ENCODE data around the gene HTR4.
"Not testable (repeated sequence)": the region's sequence is repeated elsewhere in the genome, so short reads cannot be mapped to it uniquely, and the experiment has no call there.

HTR4 gene

GRCh38 chr5:148685520-148686134, 31.3 kb upstream of the HTR4 start:
- Histone ChIP-seq H3K27me3 (ENCODE audit: control insufficient read depth, insufficient read depth, low read length) (no peaks in the 10 kb centered on the region), H3K4me1 (ENCODE audit: control insufficient read depth, insufficient read depth, low read length) (no peaks in the 10 kb centered on the region), H3K4me3 (ENCODE audit: low read depth, low read length) (no peak overlapping the region), H3K36me3 (ENCODE audit: control insufficient read depth, insufficient read depth, low read length) (no peaks in the 10 kb centered on the region), H3K9ac (ENCODE audit: low read depth, low read length) (no peak overlapping the region), H3K9me3 (ENCODE audit: control insufficient read depth, insufficient read depth, low read length) (no peaks in the 10 kb centered on the region)

- no peaks in the 10 kb centered on the region for H3K9me3 ChIP-seq (ENCODE audit: control insufficient read depth, insufficient read depth, low read length)
- no peak overlapping the region for H3K4me3 ChIP-seq (ENCODE audit: low read depth, low read length)
- no peaks in the 10 kb centered on the region for H3K36me3 ChIP-seq (ENCODE audit: control insufficient read depth, insufficient read depth, low read length)
- no peaks in the 10 kb centered on the region for H3K27me3 ChIP-seq (ENCODE audit: control insufficient read depth, insufficient read depth, low read length)
- H3K4me1 ChIP-seq (ENCODE audit: control insufficient read depth, insufficient read depth, low read length): no peaks in the 10 kb centered on the region
- no peak overlapping the region for H3K9ac ChIP-seq (ENCODE audit: low read depth, low read length)
These were observed 30.2 kb upstream of the HTR4 start for GRCh38 chr5:148684528-148684927.

- no peak overlapping the region for H3K4me3 ChIP-seq (ENCODE audit: low read depth, low read length)
- H3K27me3 ChIP-seq (ENCODE audit: control insufficient read depth, insufficient read depth, low read length): no peaks in the 10 kb centered on the region
- no peak overlapping the region for H3K9ac ChIP-seq (ENCODE audit: low read depth, low read length)
- no peaks in the 10 kb centered on the region for H3K9me3 ChIP-seq (ENCODE audit: control insufficient read depth, insufficient read depth, low read length)
- H3K4me1 ChIP-seq (ENCODE audit: control insufficient read depth, insufficient read depth, low read length): no peaks in the 10 kb centered on the region
- H3K36me3 ChIP-seq (ENCODE audit: control insufficient read depth, insufficient read depth, low read length): no peaks in the 10 kb centered on the region
These were observed 29.3 kb upstream of the HTR4 start for GRCh38 chr5:148683651-148684050.

GRCh38 chr5:148682058-148683026, 28.0 kb upstream of the HTR4 start:
- Histone ChIP-seq H3K9me3 (ENCODE audit: control insufficient read depth, insufficient read depth, low read length) (no peaks in the 10 kb centered on the region), H3K27me3 (ENCODE audit: control insufficient read depth, insufficient read depth, low read length) (no peaks in the 10 kb centered on the region), H3K36me3 (ENCODE audit: control insufficient read depth, insufficient read depth, low read length) (no peaks in the 10 kb centered on the region), H3K4me1 (ENCODE audit: control insufficient read depth, insufficient read depth, low read length) (no peaks in the 10 kb centered on the region), H3K9ac (ENCODE audit: low read depth, low read length) (no peak overlapping the region), H3K4me3 (ENCODE audit: low read depth, low read length) (no peak overlapping the region)

- no peak overlapping the region for H3K4me3 ChIP-seq (ENCODE audit: low read depth, low read length)
- H3K36me3 ChIP-seq (ENCODE audit: control insufficient read depth, insufficient read depth, low read length): no peaks in the 10 kb centered on the region
- H3K27me3 ChIP-seq (ENCODE audit: control insufficient read depth, insufficient read depth, low read length): no peaks in the 10 kb centered on the region
- H3K4me1 ChIP-seq (ENCODE audit: control insufficient read depth, insufficient read depth, low read length): no peaks in the 10 kb centered on the region
- H3K9me3 ChIP-seq (ENCODE audit: control insufficient read depth, insufficient read depth, low read length): no peaks in the 10 kb centered on the region
- no peak overlapping the region for H3K9ac ChIP-seq (ENCODE audit: low read depth, low read length)
These were observed 27.1 kb upstream of the HTR4 start for GRCh38 chr5:148681157-148682057.

GRCh38 chr5:148673704-148674103, 19.4 kb upstream of the HTR4 start:
- H3K9ac ChIP-seq (ENCODE audit: low read depth, low read length); H3K9me3 ChIP-seq (ENCODE audit: control insufficient read depth, insufficient read depth, low read length): not testable (repeated sequence)

GRCh38 chr5:148666353-148666752, 12.0 kb upstream of the HTR4 start:
- H3K36me3 ChIP-seq (ENCODE audit: control insufficient read depth, insufficient read depth, low read length): no peaks in the 10 kb centered on the region
- no peak overlapping the region for H3K4me3 ChIP-seq (ENCODE audit: low read depth, low read length)
- no peak overlapping the region for H3K9ac ChIP-seq (ENCODE audit: low read depth, low read length)
- no peaks in the 10 kb centered on the region for H3K27me3 ChIP-seq (ENCODE audit: control insufficient read depth, insufficient read depth, low read length)
- H3K9me3 ChIP-seq (ENCODE audit: control insufficient read depth, insufficient read depth, low read length): no peaks in the 10 kb centered on the region
- no peaks in the 10 kb centered on the region for H3K4me1 ChIP-seq (ENCODE audit: control insufficient read depth, insufficient read depth, low read length)

More at GRCh38 chr5:148673704-148674103, 19.4 kb upstream of the HTR4 start:
- H3K4me1 ChIP-seq (ENCODE audit: control insufficient read depth, insufficient read depth, low read length); H3K36me3 ChIP-seq (ENCODE audit: control insufficient read depth, insufficient read depth, low read length); H3K4me3 ChIP-seq (ENCODE audit: low read depth, low read length); H3K27me3 ChIP-seq (ENCODE audit: control insufficient read depth, insufficient read depth, low read length): not testable (repeated sequence)

GRCh38 chr5:148665431-148665830, 11.1 kb upstream of the HTR4 start:
- Histone ChIP-seq H3K4me1 (ENCODE audit: control insufficient read depth, insufficient read depth, low read length) (no peaks in the 10 kb centered on the region), H3K9ac (ENCODE audit: low read depth, low read length) (no peak overlapping the region), H3K4me3 (ENCODE audit: low read depth, low read length) (no peak overlapping the region), H3K36me3 (ENCODE audit: control insufficient read depth, insufficient read depth, low read length) (no peaks in the 10 kb centered on the region), H3K9me3 (ENCODE audit: control insufficient read depth, insufficient read depth, low read length) (no peaks in the 10 kb centered on the region), H3K27me3 (ENCODE audit: control insufficient read depth, insufficient read depth, low read length) (no peaks in the 10 kb centered on the region)

- no peaks in the 10 kb centered on the region for H3K36me3 ChIP-seq (ENCODE audit: control insufficient read depth, insufficient read depth, low read length)
- no peak overlapping the region for H3K9ac ChIP-seq (ENCODE audit: low read depth, low read length)
- no peaks in the 10 kb centered on the region for H3K27me3 ChIP-seq (ENCODE audit: control insufficient read depth, insufficient read depth, low read length)
- H3K4me1 ChIP-seq (ENCODE audit: control insufficient read depth, insufficient read depth, low read length): no peaks in the 10 kb centered on the region
- H3K9me3 ChIP-seq (ENCODE audit: control insufficient read depth, insufficient read depth, low read length): no peaks in the 10 kb centered on the region
- H3K4me3 ChIP-seq (ENCODE audit: low read depth, low read length): no peak overlapping the region
These were observed 9.2 kb upstream of the HTR4 start for GRCh38 chr5:148663509-148663908.

- Histone ChIP-seq H3K4me1 (ENCODE audit: control insufficient read depth, insufficient read depth, low read length) (no peaks in the 10 kb centered on the region), H3K9me3 (ENCODE audit: control insufficient read depth, insufficient read depth, low read length) (no peaks in the 10 kb centered on the region), H3K36me3 (ENCODE audit: control insufficient read depth, insufficient read depth, low read length) (no peaks in the 10 kb centered on the region), H3K9ac (ENCODE audit: low read depth, low read length) (no peak overlapping the region), H3K27me3 (ENCODE audit: control insufficient read depth, insufficient read depth, low read length) (peaks cover 14% of the 10 kb centered on the region), H3K4me3 (ENCODE audit: low read depth, low read length) (no peak overlapping the region)
These were observed 6.0 kb upstream of the HTR4 start for GRCh38 chr5:148660346-148660660.

GRCh38 chr5:148659641-148660345, 5.5 kb upstream of the HTR4 start:
- no peaks in the 10 kb centered on the region for H3K4me1 ChIP-seq (ENCODE audit: control insufficient read depth, insufficient read depth, low read length)
- no peaks in the 10 kb centered on the region for H3K9me3 ChIP-seq (ENCODE audit: control insufficient read depth, insufficient read depth, low read length)
- no peak overlapping the region for H3K4me3 ChIP-seq (ENCODE audit: low read depth, low read length)
- H3K36me3 ChIP-seq (ENCODE audit: control insufficient read depth, insufficient read depth, low read length): no peaks in the 10 kb centered on the region
- peaks cover 19% of the 10 kb centered on the region for H3K27me3 ChIP-seq (ENCODE audit: control insufficient read depth, insufficient read depth, low read length)
- H3K9ac ChIP-seq (ENCODE audit: low read depth, low read length): no peak overlapping the region
